Fibroblast of skin of left biceps (primary cell): ENCODE measurements around the gene SERGEF.
A peak's percentile ranks its signal among the peaks of the same experiment; 100 is the strongest.
"Not testable (repeated sequence)": the region's sequence is repeated elsewhere in the genome, so short reads cannot be mapped to it uniquely, and the experiment has no call there.

Experiments
- DNase-seq, 2 experiments: peaks; one replicate each; pipeline ENCODE4 v3.0.0-alpha.2; 2013; ENCODE audit warnings: low read depth in 2 of 2

The SERGEF gene

DNA sequence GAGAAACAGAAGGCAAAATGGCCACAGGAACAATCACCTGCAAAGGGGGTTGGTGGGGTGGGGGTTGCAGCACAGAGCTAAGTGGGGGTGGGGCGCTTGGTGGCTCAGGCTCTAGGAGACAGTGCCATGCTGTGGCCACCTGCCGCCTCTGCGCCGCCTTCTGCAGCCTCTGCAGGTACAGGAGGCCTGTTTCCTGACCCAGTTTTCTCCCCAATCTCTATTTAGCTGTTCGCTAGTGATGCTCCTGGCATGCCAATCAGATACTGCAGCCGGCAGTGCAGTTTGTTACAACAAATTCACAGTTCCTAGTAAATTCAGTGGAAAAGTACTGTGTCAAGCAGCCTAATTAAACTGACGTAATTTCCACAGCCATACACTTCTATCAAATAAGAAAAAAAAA, 106.4 kb downstream of the SERGEF start:
- no peak for DNase-seq

DNA sequence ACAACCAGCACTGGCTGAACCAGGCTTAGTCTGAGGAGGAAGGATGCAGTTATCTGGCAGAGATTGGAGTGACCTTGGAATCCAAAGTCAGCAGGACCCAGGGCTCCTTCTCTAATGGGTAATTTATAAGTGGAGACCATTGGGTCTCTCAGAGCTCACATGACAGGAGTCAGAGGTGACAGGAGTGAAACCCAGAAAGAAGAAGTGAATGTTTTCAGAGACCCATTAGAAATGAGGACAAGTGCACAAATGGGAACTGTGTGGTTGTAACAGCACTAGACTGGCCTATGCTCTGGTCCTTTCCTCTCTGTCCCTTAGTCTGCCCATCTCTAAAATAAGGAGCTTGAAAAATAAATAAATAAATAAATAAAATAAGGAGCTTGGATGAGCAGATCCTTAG, 107.4 kb downstream of the SERGEF start:
- no peak for DNase-seq

DNA sequence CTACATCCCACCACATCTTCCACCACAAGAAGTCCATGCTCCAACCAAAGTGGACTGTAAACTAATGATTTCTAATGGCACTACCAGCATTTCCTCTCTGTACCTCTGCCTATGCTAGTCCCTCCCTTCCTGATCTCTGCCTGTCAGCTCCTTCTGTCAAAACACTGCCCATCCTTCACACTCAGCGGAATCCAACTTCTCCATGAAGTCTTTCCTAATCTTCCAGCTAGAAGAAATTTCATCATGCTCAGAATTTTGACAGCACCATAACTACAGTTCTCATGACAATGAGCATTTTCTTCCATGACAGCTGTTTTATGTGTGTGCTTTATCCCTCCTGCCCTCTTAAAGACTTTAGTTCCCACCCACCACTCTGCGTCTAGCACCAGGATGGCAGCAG, 111.4 kb downstream of the SERGEF start:
- DNase-seq, result no peak

DNA sequence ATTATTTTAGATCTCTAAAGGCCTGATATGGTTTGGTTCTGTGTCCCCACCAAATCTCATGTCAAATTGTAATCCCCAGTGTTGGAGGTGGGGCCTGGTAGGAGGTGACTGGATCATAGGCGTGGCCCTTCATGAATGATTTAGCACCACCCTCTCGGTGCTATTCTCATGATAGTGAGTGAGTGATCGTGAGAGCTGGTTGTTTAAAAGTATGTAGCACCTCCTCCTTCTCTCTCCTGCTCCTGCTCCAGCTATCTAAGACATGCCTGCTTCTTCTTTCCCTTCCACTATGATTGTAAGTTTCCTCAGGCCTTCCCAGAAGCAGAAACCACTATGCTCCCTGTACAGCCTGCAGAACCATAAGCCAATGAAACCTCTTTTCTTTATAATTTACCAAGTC, 114.1 kb downstream of the SERGEF start:
- DNase-seq, result no peak

DNA sequence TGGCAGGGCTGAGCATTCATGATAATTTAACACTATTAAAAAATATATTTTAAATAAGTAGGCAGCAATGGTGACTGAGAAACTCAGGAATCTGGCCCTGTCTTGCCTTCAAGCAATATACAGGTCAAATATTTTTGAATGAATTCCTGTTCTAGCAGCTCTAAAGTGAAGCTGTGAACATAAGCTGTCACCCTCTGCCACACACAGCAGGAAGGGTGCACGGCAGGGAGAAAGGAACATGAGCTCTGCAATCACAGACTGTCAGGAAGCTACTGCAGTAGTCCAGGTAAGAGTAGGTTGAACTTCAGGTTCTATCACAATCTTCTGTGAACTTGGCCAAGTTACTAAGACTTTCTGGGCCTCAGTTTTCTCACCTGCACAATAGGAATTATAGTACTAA, 114.8 kb downstream of the SERGEF start:
- DNase-seq, result no peak

DNA sequence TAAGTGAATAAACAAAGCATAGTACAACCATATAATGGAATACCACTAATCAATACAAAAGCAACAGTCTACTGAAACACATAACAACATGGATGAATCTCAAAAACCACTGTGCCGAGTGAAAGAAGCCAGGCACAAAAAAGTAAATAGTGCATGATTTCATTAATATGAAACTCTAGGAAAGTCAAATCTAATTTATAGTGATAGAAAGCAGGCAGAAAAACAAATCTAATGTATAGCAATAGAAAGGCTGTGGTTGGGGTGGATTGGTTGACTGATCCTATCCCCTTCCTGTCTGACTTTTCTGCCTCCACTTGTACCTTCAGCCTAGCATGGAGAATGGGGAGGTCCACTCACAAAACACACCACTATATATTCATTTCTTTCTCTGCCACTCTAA, 115.4 kb downstream of the SERGEF start:
- no peak for DNase-seq

DNA sequence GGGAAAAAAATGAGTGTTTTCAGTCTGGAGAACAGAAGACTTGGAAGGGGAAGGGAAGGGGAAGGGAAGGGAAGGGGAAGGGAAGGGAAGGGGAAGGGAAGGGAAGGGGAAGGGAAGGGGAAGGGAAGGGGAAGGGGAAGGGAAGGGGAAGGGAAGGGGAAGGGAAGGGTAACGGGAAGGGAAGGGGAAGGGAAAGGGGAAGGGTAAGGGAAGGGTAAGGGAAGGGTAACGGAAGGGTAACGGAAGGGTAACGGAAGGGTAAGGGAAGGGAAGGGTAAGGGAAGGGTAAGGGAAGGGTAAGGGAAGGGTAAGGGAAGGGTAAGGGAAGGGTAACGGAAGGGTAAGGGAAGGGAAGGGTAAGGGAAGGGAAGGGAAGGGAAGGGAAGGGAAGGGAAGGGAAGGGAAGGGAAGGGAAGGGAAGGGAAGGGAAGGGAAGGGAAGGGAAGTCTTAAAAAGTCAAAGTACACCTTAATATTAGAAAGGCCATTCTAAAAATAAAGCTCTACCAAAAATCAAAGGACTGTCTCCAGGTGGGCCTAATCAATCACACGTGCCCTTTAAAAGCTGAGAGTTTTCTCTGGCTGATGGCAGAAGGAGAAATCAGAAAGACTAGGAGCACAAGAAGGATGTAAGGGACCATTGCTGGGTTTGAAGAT, 116.2 kb downstream of the SERGEF start:
- DNase-seq, result not testable (repeated sequence)

DNA sequence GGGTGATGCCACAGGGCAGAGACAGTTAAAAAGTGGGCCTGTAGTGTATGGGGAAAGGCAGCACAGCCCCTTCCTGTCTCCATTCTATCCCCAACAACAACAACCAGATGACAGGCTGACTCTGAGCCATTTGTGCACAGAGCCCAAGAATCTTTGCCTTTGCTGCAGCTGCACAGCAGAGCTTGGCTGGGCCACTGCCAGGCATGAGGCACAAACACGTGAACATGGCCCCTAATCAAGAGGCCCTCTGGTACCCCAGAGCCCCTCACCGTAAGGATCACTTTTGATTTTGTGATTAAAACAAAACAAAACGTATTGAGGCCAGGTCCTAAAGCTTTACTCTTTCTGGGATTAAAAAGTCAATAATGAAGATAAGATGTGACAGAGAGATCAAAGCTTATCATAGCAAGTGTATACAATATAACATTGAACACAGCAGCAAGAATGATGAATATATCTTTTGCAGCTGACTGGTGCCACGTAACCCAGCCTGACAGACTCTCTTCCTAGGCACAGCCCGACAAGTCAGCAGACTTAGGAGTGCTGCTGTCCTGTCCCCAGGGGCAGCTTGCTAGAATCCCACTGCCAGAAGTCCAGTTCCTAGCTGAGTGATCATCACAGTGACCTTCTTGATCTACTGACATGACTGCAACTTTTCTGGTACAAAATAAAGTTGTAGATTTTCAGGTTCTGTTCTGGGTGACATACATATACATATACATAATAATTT, 117.8 kb downstream of the SERGEF start:
- DNase-seq, result no peak

DNA sequence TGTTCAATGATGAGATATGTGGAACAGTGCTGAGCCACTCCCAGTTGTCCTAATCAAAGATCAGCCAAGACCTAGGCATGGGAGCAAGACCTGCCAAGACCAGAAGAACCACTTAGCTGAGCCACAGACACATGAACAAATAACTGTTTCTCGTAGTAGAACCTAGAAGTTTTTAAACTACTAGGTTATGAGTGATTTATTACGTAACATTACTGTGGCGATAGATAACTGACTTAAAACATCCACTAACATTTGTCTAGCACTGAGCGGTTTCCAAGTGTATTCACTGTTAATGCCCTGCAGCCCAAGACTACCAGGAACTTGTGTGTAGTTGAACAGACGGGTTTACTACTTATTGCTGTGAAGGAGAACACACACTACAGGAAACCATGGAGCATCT, 120.4 kb downstream of the SERGEF start:
- DNase-seq, result no peak

DNA sequence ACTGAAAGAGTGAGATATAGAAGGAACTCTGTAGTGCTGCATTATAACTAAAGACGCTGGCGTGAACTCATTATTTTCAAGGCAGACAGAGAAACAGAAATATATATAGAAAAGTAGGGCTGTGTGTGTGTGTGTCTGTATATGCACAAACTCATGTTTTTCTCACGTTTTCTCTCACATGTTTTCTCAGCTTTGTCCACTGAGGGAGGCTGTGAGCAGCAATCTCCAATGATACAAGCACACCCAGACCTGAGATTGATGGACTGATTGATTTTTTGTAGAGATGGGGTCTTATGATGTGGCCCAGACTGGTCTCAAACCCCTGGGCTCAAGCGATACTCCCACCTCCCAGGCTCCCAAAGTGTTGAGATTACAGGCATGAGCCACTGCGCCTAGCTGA, 122.5 kb downstream of the SERGEF start:
- DNase-seq, result no peak

DNA sequence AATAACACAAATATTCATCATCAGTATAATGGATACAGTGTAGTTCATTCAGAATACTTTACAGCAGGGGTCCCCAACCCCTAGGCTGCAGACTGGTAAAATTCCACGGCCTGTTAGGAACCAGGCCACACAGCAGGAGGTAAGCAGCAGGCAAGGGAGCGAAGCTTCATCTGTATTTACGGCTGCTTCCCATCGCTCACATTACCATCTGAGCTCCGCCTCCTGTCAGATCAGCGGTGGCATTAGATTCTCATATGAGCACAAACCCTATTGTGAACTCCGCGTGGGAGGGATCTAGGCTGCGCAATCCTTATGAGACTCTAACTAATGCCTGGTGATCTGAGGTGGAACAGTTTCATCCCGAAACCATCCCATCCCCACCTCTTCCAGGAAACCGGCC, 125.1 kb downstream of the SERGEF start:
- DNase-seq, result peak; percentile 2 to 3

DNA sequence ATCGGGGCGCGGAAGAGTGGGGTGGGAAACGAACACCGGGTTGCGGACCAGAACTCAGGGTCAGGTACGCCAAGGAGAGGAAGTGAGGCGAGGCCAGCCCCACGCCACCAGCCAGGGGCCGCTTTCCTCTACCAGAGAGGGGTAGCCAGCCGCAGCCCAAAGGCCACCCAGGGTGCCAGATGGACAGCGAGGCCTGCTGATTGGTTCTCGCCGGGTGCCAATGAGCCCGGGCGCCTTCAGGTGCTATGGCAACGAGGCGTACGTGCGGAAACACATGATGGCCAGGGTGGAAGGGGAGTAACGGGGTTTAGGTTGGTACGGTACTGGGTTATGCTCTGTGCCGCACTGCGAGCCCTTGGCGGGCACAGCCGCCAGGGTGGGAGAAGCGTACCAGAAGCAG, 128.9 kb downstream of the SERGEF start:
- no peak for DNase-seq

DNA sequence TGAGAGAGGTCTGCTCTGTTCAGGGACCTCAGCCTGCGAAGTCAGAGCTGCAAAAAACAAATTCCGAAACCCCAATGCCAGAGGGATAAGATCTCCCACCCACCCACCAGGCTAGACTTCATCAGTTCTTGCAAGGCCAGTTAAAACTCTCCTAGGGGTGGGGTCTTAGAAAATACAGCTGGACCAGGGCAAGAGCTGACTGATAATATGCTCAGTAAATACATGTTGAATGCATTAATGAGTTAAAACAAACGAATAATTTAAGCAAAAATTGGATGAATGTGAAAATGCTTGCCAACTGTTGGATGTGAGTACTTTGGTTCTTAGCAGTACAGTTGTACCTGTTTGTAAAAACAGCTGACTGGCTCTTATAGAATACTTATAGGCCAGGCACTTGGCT, 129.8 kb downstream of the SERGEF start:
- DNase-seq, result no peak

DNA sequence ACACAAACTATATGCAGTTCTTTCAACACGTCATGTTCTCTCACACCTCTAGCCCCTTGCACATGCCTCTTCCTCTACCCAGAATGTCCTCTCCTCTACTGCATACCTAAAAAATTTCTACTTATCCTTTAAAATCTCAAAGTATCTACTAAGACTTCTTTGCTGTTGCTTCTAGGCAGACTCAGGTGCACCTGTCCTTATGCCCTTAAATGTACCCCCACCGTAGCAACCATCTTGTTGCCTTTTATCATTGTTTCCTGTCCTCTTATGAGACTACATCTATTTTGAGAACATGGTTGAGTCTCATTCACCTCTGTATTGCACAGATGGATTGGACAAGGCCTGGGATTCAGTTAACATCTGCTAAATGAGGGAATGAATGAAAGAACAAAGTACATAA, 134.1 kb downstream of the SERGEF start:
- DNase-seq, result no peak

DNA sequence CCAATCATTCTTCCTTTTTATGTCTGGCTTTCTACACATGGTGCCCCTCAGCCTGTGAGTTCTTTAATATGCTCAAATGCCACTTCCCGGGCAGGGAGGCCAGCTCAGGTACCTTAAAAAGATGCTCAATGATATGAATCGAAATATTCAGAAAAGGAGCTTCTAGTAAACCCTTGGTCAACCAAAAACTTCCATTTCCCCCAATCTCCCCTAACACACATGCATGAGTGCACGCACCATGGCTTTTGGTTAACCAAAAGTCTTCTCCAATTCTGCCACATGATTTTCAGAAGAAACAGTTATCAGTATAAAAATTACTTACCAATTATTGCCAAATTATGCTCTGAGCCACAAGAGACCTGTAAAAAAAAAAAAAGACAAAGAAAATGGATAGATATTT, 135.0 kb downstream of the SERGEF start:
- no peak for DNase-seq

DNA sequence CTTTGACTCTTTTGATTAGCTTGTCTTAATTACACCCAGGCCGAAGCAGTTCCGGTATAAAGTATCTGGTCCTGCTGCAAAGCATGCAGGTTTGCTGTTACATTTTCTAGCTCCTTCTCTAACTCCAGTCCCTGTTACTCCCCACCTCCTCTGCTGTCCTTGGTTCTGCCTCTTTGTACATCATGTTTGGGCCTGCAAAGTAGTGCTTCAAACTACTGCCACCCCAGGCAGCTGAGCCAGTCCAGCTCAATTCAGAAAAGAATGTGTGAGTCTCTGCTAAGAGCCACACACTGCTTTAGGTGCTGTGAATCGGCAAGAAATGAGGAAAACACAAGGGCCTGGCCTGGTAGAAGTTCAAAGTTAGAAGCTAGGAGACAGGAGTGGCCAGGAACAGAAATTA, 136.0 kb downstream of the SERGEF start:
- no peak for DNase-seq

DNA sequence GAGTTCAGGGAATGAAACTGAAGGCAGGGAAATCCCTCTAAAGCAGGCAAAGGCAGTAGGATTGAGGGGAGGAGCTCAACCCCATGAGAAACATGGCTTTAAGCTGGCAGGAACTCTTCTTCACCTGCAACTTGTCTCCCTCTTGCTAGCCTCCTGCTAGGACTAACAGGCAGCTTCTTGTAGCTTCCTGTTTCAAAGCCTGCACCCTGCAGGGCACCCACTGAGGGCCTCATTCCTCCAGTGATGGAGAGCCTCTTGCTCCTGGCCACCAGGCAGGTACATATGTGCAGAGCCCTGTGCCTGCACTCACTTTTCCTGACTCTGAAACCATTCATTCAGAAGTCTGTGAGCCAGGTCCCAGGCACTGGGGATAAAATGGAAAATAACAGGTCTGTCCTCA, 137.0 kb downstream of the SERGEF start:
- no peak for DNase-seq

DNA sequence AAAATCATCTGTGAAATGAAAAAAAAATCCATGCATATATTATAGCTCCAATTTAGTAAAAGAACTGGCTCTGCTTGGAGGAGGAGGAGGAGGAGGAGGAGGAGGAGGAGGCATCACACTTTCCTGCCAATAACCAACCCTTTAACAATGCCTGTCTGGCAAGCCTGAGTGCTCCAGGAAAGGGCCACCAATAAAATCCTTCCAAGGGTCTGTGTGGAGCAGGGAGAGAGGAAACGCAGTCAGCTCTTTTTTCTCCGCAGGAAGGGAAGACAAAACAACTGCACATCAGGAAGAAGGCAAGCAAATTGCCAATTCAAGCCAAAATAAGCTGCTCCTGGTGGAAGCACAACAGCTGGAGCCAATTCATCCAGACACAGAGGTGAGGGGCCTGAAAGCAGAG, 139.3 kb downstream of the SERGEF start:
- DNase-seq, result no peak

DNA sequence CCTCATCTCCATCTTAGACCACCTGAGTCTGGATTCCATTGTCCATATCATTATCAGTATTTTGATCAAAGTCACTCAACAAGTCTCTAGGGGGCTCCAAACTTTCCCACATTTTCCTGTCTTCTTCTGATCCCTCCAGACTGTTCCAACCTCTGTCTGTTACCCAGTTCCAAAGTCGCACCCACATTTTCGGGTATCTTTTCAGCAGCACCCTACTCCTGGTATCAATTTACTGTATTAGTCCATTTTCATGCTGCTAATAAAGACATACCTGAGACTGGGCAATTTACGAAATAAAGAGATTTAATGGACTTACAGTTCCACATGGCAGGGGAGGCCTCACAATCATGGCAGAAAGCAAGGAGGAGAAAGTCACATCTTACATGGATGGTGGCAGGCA, 144.4 kb downstream of the SERGEF start:
- DNase-seq, result not testable (repeated sequence)

DNA sequence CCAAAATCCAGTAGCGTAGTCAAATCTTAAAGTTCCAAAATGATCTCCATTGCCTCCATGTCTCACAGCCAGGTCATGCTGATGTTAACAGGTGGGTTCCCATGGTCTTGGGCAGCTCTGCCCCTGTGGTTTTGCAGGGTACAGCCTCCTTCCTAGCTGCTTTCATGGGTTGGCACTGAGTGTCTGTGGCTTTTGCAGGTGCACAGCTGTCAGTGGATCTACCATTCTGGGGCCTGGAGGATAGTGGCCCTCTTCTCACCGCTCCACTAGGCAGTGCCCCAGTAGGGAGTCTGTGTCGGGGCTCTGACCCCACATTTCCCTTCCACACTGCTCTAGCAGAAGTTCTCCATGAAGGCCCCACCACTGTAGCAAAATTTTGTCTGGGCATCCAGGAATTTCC, 145.5 kb downstream of the SERGEF start:
- DNase-seq, result no peak

DNA sequence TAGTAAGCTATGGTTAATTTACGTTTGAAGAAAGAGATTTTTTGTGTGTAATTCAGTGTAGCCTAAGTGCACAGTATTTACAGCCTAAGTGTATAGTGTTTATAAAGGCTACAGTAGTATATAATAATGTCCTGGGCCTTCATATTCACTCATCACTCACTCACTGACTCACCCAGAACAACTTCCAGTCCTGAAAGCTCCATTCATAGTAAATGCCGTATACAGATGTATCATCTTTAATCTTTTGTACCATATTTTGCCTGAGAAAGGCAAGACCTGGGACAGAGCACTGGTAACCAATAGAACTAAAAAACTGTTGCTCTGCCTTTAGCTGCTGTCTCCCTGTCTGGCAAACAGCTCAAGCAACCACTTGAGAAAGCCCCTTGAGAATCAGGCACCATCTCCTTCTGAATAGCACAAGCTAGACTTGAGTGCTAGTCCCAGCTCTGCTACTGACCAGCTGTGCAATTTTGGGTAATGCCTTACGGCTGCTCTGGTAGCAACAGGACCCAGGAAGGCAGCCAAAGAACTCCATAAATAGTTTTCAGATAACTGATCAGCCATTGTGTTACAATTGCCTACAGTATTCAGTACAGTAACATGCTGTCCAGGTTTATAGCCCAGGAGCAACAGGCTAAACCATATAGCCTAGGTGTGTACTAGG, 146.9 kb downstream of the SERGEF start:
- no peak for DNase-seq

DNA sequence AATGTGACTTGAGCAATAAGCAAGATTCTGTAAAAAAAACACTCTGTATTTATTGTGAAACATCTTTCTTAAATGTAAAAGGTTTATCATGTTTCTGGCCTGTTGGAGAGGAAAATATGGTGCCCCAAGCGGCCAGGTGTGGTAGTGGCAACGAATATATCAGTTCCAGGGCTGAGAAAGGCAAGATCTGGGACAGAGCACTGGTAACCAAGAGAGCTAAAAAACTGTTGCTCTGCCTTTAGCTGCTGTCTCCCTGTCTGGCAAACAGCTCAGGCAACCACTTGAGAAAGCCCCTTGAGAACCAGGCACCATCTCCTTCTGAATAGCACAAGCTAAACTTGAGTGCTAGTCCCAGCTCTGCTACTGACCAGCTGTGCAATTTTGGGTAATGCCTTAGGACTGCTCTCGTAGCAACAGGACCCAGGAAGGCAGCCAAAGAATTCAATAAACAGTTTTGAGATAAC, 148.3 kb downstream of the SERGEF start:
- DNase-seq, result no peak
